Neuronal stem cell (in vitro differentiated cells): ENCODE data around the gene ZNF292.

Experiments
- DNase-seq: peaks from one replicate; pipeline ENCODE4 v3.0.0-alpha.2; 2013; ENCODE audit warnings: low spot score
- H2AFZ ChIP-seq: one replicate; pipeline ENCODE4 v1.6.1; 2013; ENCODE audit warnings: mild to moderate bottlenecking, low read length, inconsistent platforms
- H2AK5ac ChIP-seq: 2 replicates; pipeline ENCODE4 v1.6.1; 2013; ENCODE audit warnings: low read depth, mild to moderate bottlenecking, inconsistent platforms, low read length, moderate library complexity, mixed read lengths
- H2BK120ac ChIP-seq: 2 replicates; pipeline ENCODE4 v1.6.1; 2013; ENCODE audit warnings: low read depth, mild to moderate bottlenecking, inconsistent platforms, low read length, moderate library complexity, mixed read lengths
- H2BK12ac ChIP-seq: one replicate; pipeline ENCODE4 v1.6.1; 2013; ENCODE audit warnings: low read length, inconsistent platforms
- H2BK15ac ChIP-seq: 2 replicates; pipeline ENCODE4 v1.6.1; 2013; ENCODE audit warnings: mild to moderate bottlenecking, low read length, inconsistent platforms, mixed read lengths
- H2BK5ac ChIP-seq: one replicate; pipeline ENCODE4 v1.6.1; 2013; ENCODE audit warnings: inconsistent platforms, mild to moderate bottlenecking, low read length, moderate library complexity
- H3K14ac ChIP-seq: one replicate; pipeline ENCODE4 v1.6.1; 2013; ENCODE audit warnings: low read length, inconsistent platforms
- H3K18ac ChIP-seq: 2 replicates; pipeline ENCODE4 v1.6.1; 2013; ENCODE audit warnings: low read length, inconsistent platforms
- H3K23ac ChIP-seq: 2 replicates; pipeline ENCODE4 v1.6.1; 2013; ENCODE audit warnings: low read depth, mild to moderate bottlenecking, mixed read lengths, low read length, inconsistent platforms; ENCODE audit not compliant: poor library complexity
- H3K27ac ChIP-seq: replicated peaks from 3 replicates; pipeline ENCODE4 v1.5.1; 2013; ENCODE audit warnings: low read length, inconsistent platforms
- H3K27me3 ChIP-seq, 3 experiments: 2 replicates each; pipeline ENCODE4 v1.6.1; 2013; ENCODE audit warnings: low read length in 3 of 3, mild to moderate bottlenecking in 2 of 3, inconsistent platforms in 1 of 3, low read depth in 1 of 3, mixed read lengths in 1 of 3, moderate library complexity in 1 of 3; ENCODE audit not compliant: control insufficient read depth in 3 of 3, insufficient read depth in 3 of 3
- H3K36me3 ChIP-seq, 2 donors: replicated peaks in 1 of 2; 2 replicates each; pipeline ENCODE4 v1.6.1; 2013; ENCODE audit warnings: low read length in 2 of 2; ENCODE audit not compliant: control insufficient read depth in 2 of 2, insufficient read depth in 2 of 2
- H3K4ac ChIP-seq: 2 replicates; pipeline ENCODE4 v1.6.1; 2013; ENCODE audit warnings: inconsistent platforms, mild to moderate bottlenecking, low read length, moderate library complexity
- H3K4me1 ChIP-seq, 2 donors: 1 replicate in 1 of 2; 2 replicates in 1 of 2; pipeline ENCODE4 v1.6.1; 2013; ENCODE audit warnings: low read length in 2 of 2, low read depth in 1 of 2; ENCODE audit not compliant: control insufficient read depth in 2 of 2, insufficient read depth in 1 of 2
- H3K4me2 ChIP-seq: one replicate; pipeline ENCODE4 v1.6.1; 2013; ENCODE audit warnings: mild to moderate bottlenecking, low read length, inconsistent platforms; ENCODE audit not compliant: insufficient read depth, poor library complexity, severe bottlenecking
- H3K4me3 ChIP-seq, 2 donors: 2 replicates each; pipeline ENCODE4 v1.5.1; 2013; ENCODE audit warnings: low read length in 2 of 2, mild to moderate bottlenecking in 2 of 2, inconsistent platforms in 1 of 2, moderate library complexity in 1 of 2
- H3K79me1 ChIP-seq: one replicate; pipeline ENCODE4 v1.6.1; 2013; ENCODE audit warnings: low read depth, mild to moderate bottlenecking, inconsistent platforms, low read length, moderate library complexity
- H3K9ac ChIP-seq: one replicate; pipeline ENCODE4 v1.6.1; 2013; ENCODE audit warnings: mild to moderate bottlenecking, low read depth, low read length, inconsistent platforms; ENCODE audit not compliant: poor library complexity
- H3K9me3 ChIP-seq, 2 donors: replicated peaks in 1 of 2; 2 replicates each; pipeline versions ENCODE3 to v1.6.1; 2013; ENCODE audit warnings: low read length in 2 of 2, mild to moderate bottlenecking in 2 of 2, inconsistent platforms in 1 of 2, low read depth in 1 of 2, mixed read lengths in 1 of 2, moderate library complexity in 1 of 2; ENCODE audit not compliant: control insufficient read depth in 2 of 2, insufficient read depth in 1 of 2
- H4K8ac ChIP-seq: one replicate; pipeline ENCODE4 v1.6.1; 2013; ENCODE audit warnings: low read depth, mild to moderate bottlenecking, inconsistent platforms, low read length, moderate library complexity
- H4K91ac ChIP-seq: one replicate; pipeline ENCODE4 v1.6.1; 2013; ENCODE audit warnings: low read length, low read depth, mild to moderate bottlenecking, inconsistent platforms; ENCODE audit not compliant: poor library complexity
- WGBS, 2 donors: extraction: QIAGEN DNeasy Blood & Tissue Kit; methylation state at CpG; one replicate each; pipeline ENCODE4 v1.1.7; 2013; ENCODE audit warnings: missing lambda C conversion rate in 2 of 2, mixed read lengths in 1 of 2; ENCODE audit not compliant: insufficient read length in 2 of 2, insufficient replicate concordance in 1 of 2; ENCODE audit errors: extremely low coverage in 2 of 2; 5-methylcytosine and 5-hydroxymethylcytosine counted together

ZNF292 gene

DNA sequence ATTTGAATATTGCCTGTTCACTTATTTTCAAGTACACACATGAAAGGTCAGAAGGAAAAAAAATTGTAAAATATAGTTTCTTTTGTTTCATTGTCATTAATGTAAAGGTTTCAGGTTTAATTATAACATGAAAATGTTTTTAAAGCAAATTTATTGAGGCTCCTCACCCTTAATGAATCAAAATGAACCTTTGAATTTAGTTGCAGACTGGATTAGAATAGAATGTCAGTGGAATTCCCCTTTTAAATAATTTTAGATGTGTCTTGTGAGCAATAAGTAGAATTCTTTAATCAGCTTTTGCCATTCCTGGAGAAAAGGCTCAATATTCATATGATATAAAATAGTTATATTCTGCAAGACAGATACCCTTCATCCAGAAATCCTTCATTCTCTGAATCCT lies 96.4 kb downstream of the ZNF292 start:
- H3K14ac ChIP-seq, result no peak overlapping the region
- H3K36me3 ChIP-seq, result peaks cover 33 to 99% of the 10 kb centered on the region in 2 donors

GRCh38 chr6:87257046-87257445 lies 101.7 kb downstream of the ZNF292 start:
- Histone ChIP-seq H3K9ac (no peak overlapping the region), H3K36me3 (peaks cover 39 to 100% of the 10 kb centered on the region in 2 donors), H2BK5ac (no peak overlapping the region)

More for the DNA sequence above, 96.4 kb downstream of the ZNF292 start:
- Histone ChIP-seq H3K4me1 (no peaks in the 10 kb centered on the region), H2BK15ac (no peak overlapping the region), H4K91ac (no peak overlapping the region), H3K4ac (no peak overlapping the region), H3K27me3 (no peaks in the 10 kb centered on the region), H3K79me1 (peaks cover 1% of the 10 kb centered on the region), H3K9me3 (peaks cover 7 to 9% of the 10 kb centered on the region in 2 donors), H2AK5ac (no peak overlapping the region), H3K23ac (no peak overlapping the region), H2BK120ac (no peak overlapping the region), H2BK12ac (no peak overlapping the region), H3K4me3 (no peak overlapping the region), H3K9ac (no peak overlapping the region), H3K18ac (no peak overlapping the region), H4K8ac (no peak overlapping the region), H2BK5ac (no peak overlapping the region), H3K4me2 (no peak overlapping the region), H3K27ac (no peak overlapping the region), H2AFZ (no peak overlapping the region)
- DNase-seq, result no peak

DNA sequence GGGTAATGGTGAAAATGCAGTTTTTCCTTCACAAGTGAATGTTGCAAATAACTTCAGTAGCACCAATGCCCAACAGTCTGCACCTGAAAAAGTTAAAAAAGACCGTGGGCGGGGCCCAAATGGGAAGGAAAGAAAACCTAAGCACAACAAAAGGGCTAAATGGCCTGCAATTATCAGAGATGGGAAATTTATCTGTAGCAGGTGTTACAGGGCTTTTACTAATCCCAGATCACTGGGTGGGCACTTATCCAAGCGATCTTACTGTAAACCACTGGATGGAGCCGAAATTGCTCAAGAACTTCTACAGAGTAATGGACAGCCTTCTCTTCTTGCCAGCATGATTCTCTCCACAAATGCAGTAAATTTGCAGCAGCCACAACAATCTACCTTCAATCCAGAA lies 102.2 kb downstream of the ZNF292 start:
- Histone ChIP-seq H2AK5ac (no peak overlapping the region), H2BK120ac (no peak overlapping the region), H3K36me3 (peaks cover 39 to 99% of the 10 kb centered on the region in 2 donors), H3K14ac (no peak overlapping the region), H4K91ac (no peak overlapping the region), H3K9ac (no peak overlapping the region), H2AFZ (no peak overlapping the region), H3K27me3 (no peaks in the 10 kb centered on the region), H2BK15ac (no peak overlapping the region), H3K4me2 (no peak overlapping the region), H3K4me3 (no peak overlapping the region), H3K27ac (no peak overlapping the region), H3K23ac (no peak overlapping the region), H2BK5ac (no peak overlapping the region), H3K4me1 (no peaks in the 10 kb centered on the region), H4K8ac (no peak overlapping the region), H2BK12ac (no peak overlapping the region), H3K18ac (no peak overlapping the region), H3K79me1 (no peaks in the 10 kb centered on the region), H3K9me3 (peaks cover 32 to 33% of the 10 kb centered on the region in 2 donors), H3K4ac (no peak overlapping the region)
- no CpG with 5 or more reads among the region's 4 CpGs for WGBS, 2 donors
- no peak for DNase-seq

More at GRCh38 chr6:87257046-87257445, 101.7 kb downstream of the ZNF292 start:
- Histone ChIP-seq H2AFZ (no peak overlapping the region), H3K27ac (no peak overlapping the region), H3K23ac (no peak overlapping the region), H2BK12ac (no peak overlapping the region), H3K18ac (no peak overlapping the region), H2BK120ac (no peak overlapping the region), H4K91ac (no peak overlapping the region), H2AK5ac (no peak overlapping the region), H3K4me3 (no peak overlapping the region), H3K27me3 (no peaks in the 10 kb centered on the region), H3K4me2 (no peak overlapping the region), H4K8ac (no peak overlapping the region), H3K4me1 (no peaks in the 10 kb centered on the region), H3K4ac (no peak overlapping the region), H3K9me3 (peaks cover 32 to 33% of the 10 kb centered on the region in 2 donors), H2BK15ac (no peak overlapping the region), H3K79me1 (no peaks in the 10 kb centered on the region), H3K14ac (no peak overlapping the region)
- no CpG with 5 or more reads among the region's 3 CpGs for WGBS, 2 donors
- no peak for DNase-seq

DNA sequence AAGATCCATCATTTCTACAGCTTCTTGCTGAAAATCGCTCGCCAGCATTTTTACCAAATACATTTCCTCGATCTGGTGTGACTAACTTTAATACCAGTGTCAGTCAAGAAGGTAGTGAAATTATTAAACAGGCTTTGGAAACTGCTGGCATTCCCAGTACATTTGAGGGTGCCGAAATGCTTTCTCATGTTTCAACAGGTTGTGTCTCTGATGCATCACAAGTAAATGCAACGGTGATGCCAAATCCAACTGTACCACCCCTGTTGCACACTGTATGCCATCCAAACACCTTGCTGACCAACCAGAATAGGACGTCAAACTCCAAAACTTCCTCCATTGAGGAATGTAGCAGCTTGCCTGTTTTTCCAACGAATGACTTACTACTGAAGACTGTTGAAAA lies 102.6 kb downstream of the ZNF292 start:
- H3K4me3 ChIP-seq, result no peak overlapping the region
- H2BK120ac ChIP-seq, result no peak overlapping the region

More for the DNA sequence above, 102.6 kb downstream of the ZNF292 start:
- no peak overlapping the region for H2AK5ac ChIP-seq
- no peak overlapping the region for H2BK12ac ChIP-seq
- peaks cover 32 to 33% of the 10 kb centered on the region in 2 donors for H3K9me3 ChIP-seq
- H3K23ac ChIP-seq, result no peak overlapping the region
- no peak overlapping the region for H3K14ac ChIP-seq
- no peak overlapping the region for H4K91ac ChIP-seq
- WGBS, 2 donors, result no CpG with 5 or more reads among the region's 7 CpGs
- H3K36me3 ChIP-seq, result peaks cover 38 to 99% of the 10 kb centered on the region in 2 donors
- no peaks in the 10 kb centered on the region for H3K4me1 ChIP-seq
- DNase-seq, result no peak
- H3K27me3 ChIP-seq, result no peaks in the 10 kb centered on the region
- H3K18ac ChIP-seq, result no peak overlapping the region
- H2BK15ac ChIP-seq, result no peak overlapping the region
- no peak overlapping the region for H3K4ac ChIP-seq
- no peak overlapping the region for H3K27ac ChIP-seq
- H4K8ac ChIP-seq, result no peak overlapping the region
- H3K9ac ChIP-seq, result no peak overlapping the region
- no peak overlapping the region for H2AFZ ChIP-seq
- no peaks in the 10 kb centered on the region for H3K79me1 ChIP-seq
- H2BK5ac ChIP-seq, result no peak overlapping the region
- H3K4me2 ChIP-seq, result no peak overlapping the region
